Fibroblast of peridontal ligament (primary cell): ENCODE data around the gene HP.
A peak's percentile ranks its signal among the peaks of the same experiment; 100 is the strongest.
"Not testable (repeated sequence)": the region's sequence is repeated elsewhere in the genome, so short reads cannot be mapped to it uniquely, and the experiment has no call there.

Experiments used
- DNase-seq: peaks from one replicate; pipeline ENCODE4 v3.0.0-alpha.2; 2010; ENCODE audit errors: extremely low read depth

Gene HP

GRCh38 chr16:72043539-72043938, 10.8 kb upstream of the HP start:
- no peak for DNase-seq

GRCh38 chr16:72044296-72044695, 10.0 kb upstream of the HP start:
- no peak for DNase-seq

- DNase-seq: no peak
These were observed 9.4 kb upstream of the HP start for GRCh38 chr16:72044825-72045359.

- DNase-seq: no peak
These were observed 5.2 kb upstream of the HP start for GRCh38 chr16:72049110-72049509.

GRCh38 chr16:72050769-72051464, 3.4 kb upstream of the HP start:
- DNase-seq: peak; percentile 59

- no peak for DNase-seq
These were observed 2.5 kb upstream of the HP start for GRCh38 chr16:72051818-72052217.

GRCh38 chr16:72055911-72056310, 1.6 kb downstream of the HP start:
- no peak for DNase-seq

- DNase-seq: not testable (repeated sequence)
These were observed 3.0 kb downstream of the HP start for GRCh38 chr16:72057313-72057712.

GRCh38 chr16:72059060-72059459, 4.8 kb downstream of the HP start:
- DNase-seq: not testable (repeated sequence)

GRCh38 chr16:72060405-72060804, 6.1 kb downstream of the HP start:
- DNase-seq: no peak

- DNase-seq: no peak
These were observed 7.3 kb downstream of the HP start for GRCh38 chr16:72061564-72061963.

- no peak for DNase-seq
These were observed 10.1 kb downstream of the HP start for GRCh38 chr16:72064361-72064894.

- peak; percentile 51 for DNase-seq
These were observed 12.4 kb downstream of the HP start for GRCh38 chr16:72066747-72067146.

- no peak for DNase-seq
These were observed 14.6 kb downstream of the HP start for GRCh38 chr16:72068930-72069329.

GRCh38 chr16:72072514-72073342, 18.4 kb downstream of the HP start:
- DNase-seq: peak; percentile 10

- peak; percentile 3 for DNase-seq
These were observed 19.4 kb downstream of the HP start for GRCh38 chr16:72073560-72074230.

GRCh38 chr16:72075067-72075466, 20.8 kb downstream of the HP start:
- DNase-seq: not testable (repeated sequence)

- not testable (repeated sequence) for DNase-seq
These were observed 22.8 kb downstream of the HP start for GRCh38 chr16:72076991-72077706.

- DNase-seq: no peak
These were observed 29.6 kb downstream of the HP start for GRCh38 chr16:72083778-72084404.

GRCh38 chr16:72084445-72084844, 30.1 kb downstream of the HP start:
- no peak for DNase-seq

- no peak for DNase-seq
These were observed 30.7 kb downstream of the HP start for GRCh38 chr16:72085002-72085401.
